Tibial nerve (tissue), 4 donors: ENCODE results near the gene HAUS5. TPM values are rescaled to one million over a fixed set of nuclear protein-coding genes. Genes with fewer than 3 reads are reported as not detected.
A peak's percentile ranks its signal among the peaks of the same experiment; 100 is the strongest.

Experiments
- DNase-seq, 2 donors: peaks; one replicate each; pipeline ENCODE4 v3.0.0-alpha.2; 2019; ENCODE audit warnings: low spot score in 2 of 2
- H3K27ac ChIP-seq, 4 donors: fragments of 200-600 bp; sonication (generic) in 3 of 4; one replicate each; pipeline ENCODE4 v1.5.1; 2017 to 2019; ENCODE audit warnings: mild to moderate bottlenecking in 1 of 4
- H3K27me3 ChIP-seq, 2 donors: fragments of 200-600 bp; sonication (generic) in 1 of 2; one replicate each; pipeline versions ENCODE4 v1.5.1 to v1.6.0; 2017 to 2019
- H3K36me3 ChIP-seq, 3 donors: fragments of 200-600 bp; sonication (generic); one replicate each; pipeline ENCODE4 v1.5.1; 2018 to 2019
- H3K4me1 ChIP-seq, 4 donors: fragments of 200-600 bp; sonication (generic) in 3 of 4; one replicate each; pipeline ENCODE4 v1.5.1; 2017 to 2019
- H3K4me3 ChIP-seq, 4 donors: fragments of 200-600 bp; sonication (generic) in 3 of 4; one replicate each; pipeline ENCODE4 v1.5.1; 2017 to 2019; ENCODE audit warnings: mild to moderate bottlenecking in 1 of 4, moderate library complexity in 1 of 4
- H3K9me3 ChIP-seq, 4 donors: fragments of 200-600 bp; sonication (generic) in 3 of 4; one replicate each; pipeline ENCODE4 v1.5.1; 2017 to 2019
- EP300 ChIP-seq, 2 donors: sonication (generic); formaldehyde crosslinking; IDR thresholded peaks; one replicate each; pipeline ENCODE4 v1.6.1; 2017; ENCODE audit warnings: antibody characterized with exemption in 2 of 2, mild to moderate bottlenecking in 1 of 2
- POLR2A ChIP-seq, 2 donors: fragments of 450-650 bp; IDR thresholded peaks; one replicate each; pipeline ENCODE4 v1.6.1; 2017; ENCODE audit warnings: antibody characterized with exemption in 2 of 2, mild to moderate bottlenecking in 2 of 2, moderate library complexity in 2 of 2
- WGBS, 2 donors: methylation state at CpG; one replicate each; pipeline ENCODE4 v1.1.5; 2018; 5-methylcytosine and 5-hydroxymethylcytosine counted together
- total RNA-seq, 4 donors: library from RNA; depleted of rRNA; stranded (reverse); fragments of >200 nt; gene quantifications; one replicate each; pipeline ENCODE4 v1.1.0, GENCODE V29; 2016
- TF ChIP-seq, protein P1 (sequence below), 5 experiments: fragments of 200-600 bp in 3 of 5; fragments of 450-650 bp in 2 of 5; sonication (generic) in 3 of 5; IDR thresholded peaks; one replicate each; pipeline ENCODE4 v1.5.1; 2016 to 2019; ENCODE audit warnings: antibody characterized with exemption in 5 of 5, mild to moderate bottlenecking in 3 of 5, moderate library complexity in 2 of 5

The HAUS5 gene
- total RNA-seq, 4 donors from 2014 or later, result 9.8 to 17.1 (median 11.0) TPM

- Histone ChIP-seq H3K27ac (no peak within 1 kb of the TSS), H3K4me1 (peaks cover 0 to 40% (median 8%) of the 10 kb centered on the region in 4 donors), H3K4me3 (no peak within 1 kb of the TSS), H3K9me3 (no peaks in the 10 kb centered on the region), H3K27me3 (no peaks in the 10 kb centered on the region), H3K36me3 (peaks cover 2 to 19% (median 9%) of the 10 kb centered on the region in 3 donors)
- no peak for DNase-seq
- WGBS, 2 donors, result 6 to 14% methylated on average over 17 to 24 of the region's 28 CpGs
- no peak for TF ChIP-seq EP300 (IDR thresholded peaks at IDR 0.05)
- TF ChIP-seq, protein P1, sequence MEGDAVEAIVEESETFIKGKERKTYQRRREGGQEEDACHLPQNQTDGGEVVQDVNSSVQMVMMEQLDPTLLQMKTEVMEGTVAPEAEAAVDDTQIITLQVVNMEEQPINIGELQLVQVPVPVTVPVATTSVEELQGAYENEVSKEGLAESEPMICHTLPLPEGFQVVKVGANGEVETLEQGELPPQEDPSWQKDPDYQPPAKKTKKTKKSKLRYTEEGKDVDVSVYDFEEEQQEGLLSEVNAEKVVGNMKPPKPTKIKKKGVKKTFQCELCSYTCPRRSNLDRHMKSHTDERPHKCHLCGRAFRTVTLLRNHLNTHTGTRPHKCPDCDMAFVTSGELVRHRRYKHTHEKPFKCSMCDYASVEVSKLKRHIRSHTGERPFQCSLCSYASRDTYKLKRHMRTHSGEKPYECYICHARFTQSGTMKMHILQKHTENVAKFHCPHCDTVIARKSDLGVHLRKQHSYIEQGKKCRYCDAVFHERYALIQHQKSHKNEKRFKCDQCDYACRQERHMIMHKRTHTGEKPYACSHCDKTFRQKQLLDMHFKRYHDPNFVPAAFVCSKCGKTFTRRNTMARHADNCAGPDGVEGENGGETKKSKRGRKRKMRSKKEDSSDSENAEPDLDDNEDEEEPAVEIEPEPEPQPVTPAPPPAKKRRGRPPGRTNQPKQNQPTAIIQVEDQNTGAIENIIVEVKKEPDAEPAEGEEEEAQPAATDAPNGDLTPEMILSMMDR (IDR thresholded peaks at IDR 0.05), result no peak
- no peak for TF ChIP-seq POLR2A (IDR thresholded peaks at IDR 0.05)
Observed at GRCh38 chr19:35641515-35642151, 29.1 kb downstream of the HAUS5 start, which contains the start of gene ETV2. ETV2 (plus strand) TSS chr19:35641745; CDS start chr19:35642461, 716 bp downstream.

DNA sequence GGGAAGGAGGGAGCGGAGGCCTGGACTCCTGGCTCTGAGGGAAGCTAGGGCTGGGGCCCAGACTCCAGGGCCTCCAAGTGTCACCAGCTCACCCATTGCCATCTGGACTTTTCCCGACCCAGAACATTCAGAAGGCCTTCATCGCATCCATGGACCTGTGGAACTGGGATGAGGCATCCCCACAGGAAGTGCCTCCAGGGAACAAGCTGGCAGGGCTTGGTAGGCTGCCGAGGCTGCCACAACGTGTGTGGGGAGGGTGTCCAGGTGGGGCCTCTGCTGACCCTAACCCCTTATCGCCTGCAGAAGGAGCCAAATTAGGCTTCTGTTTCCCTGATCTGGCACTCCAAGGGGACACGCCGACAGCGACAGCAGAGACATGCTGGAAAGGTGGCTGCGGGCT is 29.8 kb downstream of the HAUS5 start:
- H3K27ac ChIP-seq, result no peak overlapping the region
- DNase-seq, result no peak
- TF ChIP-seq EP300 (IDR thresholded peaks at IDR 0.05) (no peak), POLR2A (IDR thresholded peaks at IDR 0.05) (no peak)
- TF ChIP-seq, protein P1 (IDR thresholded peaks at IDR 0.05), result no peak
- H3K9me3 ChIP-seq, result no peaks in the 10 kb centered on the region
- peaks cover 0 to 46% (median 8%) of the 10 kb centered on the region in 4 donors for H3K4me1 ChIP-seq
- no peak overlapping the region for H3K4me3 ChIP-seq
- no peaks in the 10 kb centered on the region for H3K27me3 ChIP-seq
- peaks cover 2 to 12% (median 7%) of the 10 kb centered on the region in 3 donors for H3K36me3 ChIP-seq
- WGBS, 2 donors, result 68 to 79% methylated on average over 9 to 10 of the region's 10 CpGs

DNA sequence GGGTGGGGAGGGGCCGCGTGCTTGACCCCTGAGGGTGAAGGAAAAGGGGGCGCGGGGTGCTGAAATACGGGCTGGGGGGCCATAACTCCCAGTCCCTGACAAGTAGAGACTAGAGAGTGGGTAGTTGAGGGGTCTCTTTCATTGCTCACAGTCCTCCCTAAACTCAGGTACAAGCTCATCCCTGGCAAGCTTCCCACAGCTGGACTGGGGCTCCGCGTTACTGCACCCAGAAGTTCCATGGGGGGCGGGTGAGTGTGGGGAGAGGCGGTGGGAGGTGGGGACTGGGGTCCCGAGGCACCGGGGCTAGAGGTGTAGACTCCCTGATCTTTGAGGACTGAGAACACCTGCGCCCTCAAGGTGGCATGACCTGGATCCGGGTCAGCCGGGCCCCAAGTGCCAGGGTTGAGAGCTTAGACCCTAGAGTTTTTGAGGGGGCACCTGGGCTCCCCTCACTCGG is 30.3 kb downstream of the HAUS5 start:
- Histone ChIP-seq H3K4me1 (peaks cover 0 to 51% (median 11%) of the 10 kb centered on the region in 4 donors), H3K27me3 (no peaks in the 10 kb centered on the region), H3K36me3 (peaks cover 0 to 7% (median 1%) of the 10 kb centered on the region in 3 donors), H3K4me3 (peak overlapping the region; percentile 33 to 68 (median 68)), H3K27ac (peak overlapping the region in 3 of 4 donors; percentile 75 to 82 (median 81)), H3K9me3 (no peaks in the 10 kb centered on the region)
- DNase-seq, result no peak
- TF ChIP-seq POLR2A (IDR thresholded peaks at IDR 0.05), result no peak
- no peak for TF ChIP-seq EP300 (IDR thresholded peaks at IDR 0.05)
- TF ChIP-seq, protein P1 (IDR thresholded peaks at IDR 0.05), result no peak
- WGBS, 2 donors, result 38 to 39% methylated on average over 10 to 14 of the region's 15 CpGs

GRCh38 chr19:35643255-35644205 is 31.0 kb downstream of the HAUS5 start:
- Histone ChIP-seq H3K4me1 (peaks cover 0 to 52% (median 11%) of the 10 kb centered on the region in 4 donors), H3K27ac (peak overlapping the region; percentile 45 to 82 (median 78)), H3K36me3 (peaks cover 0 to under 1% (median 0%) of the 10 kb centered on the region in 3 donors), H3K4me3 (peak overlapping the region; percentile 33 to 68 (median 68)), H3K9me3 (no peaks in the 10 kb centered on the region), H3K27me3 (no peaks in the 10 kb centered on the region)
- no peak for TF ChIP-seq EP300 (IDR thresholded peaks at IDR 0.05)
- peak in 1 of 2 donors; percentile 31 for TF ChIP-seq POLR2A (IDR thresholded peaks at IDR 0.05)
- TF ChIP-seq, protein P1 (IDR thresholded peaks at IDR 0.05), result peak in 2 of 5 experiments; percentile 11 to 16
- 0 to 1% methylated on average over 45 to 61 of the region's 69 CpGs for WGBS, 2 donors
- DNase-seq, result peak; percentile 41 to 62
